HuH-7 (cell line): Measurements from ENCODE around the gene ZNF804A.
"Not testable (repeated sequence)": the region's sequence is repeated elsewhere in the genome, so short reads cannot be mapped to it uniquely, and the experiment has no call there.

Experiments
- DNase-seq: peaks from one replicate; pipeline ENCODE4 v3.0.0; 2011; ENCODE audit warnings: low spot score

The ZNF804A gene

GRCh38 chr2:184727813-184728212 is 129.5 kb downstream of the ZNF804A start:
- DNase-seq, result no peak

- DNase-seq, result no peak
These were observed 130.1 kb downstream of the ZNF804A start for GRCh38 chr2:184728411-184728810.

GRCh38 chr2:184729581-184729980 is 131.3 kb downstream of the ZNF804A start:
- no peak for DNase-seq

- no peak for DNase-seq
These were observed 132.0 kb downstream of the ZNF804A start for GRCh38 chr2:184730288-184730687.

GRCh38 chr2:184734338-184734737 is 136.0 kb downstream of the ZNF804A start:
- no peak for DNase-seq

GRCh38 chr2:184735611-184736010 is 137.3 kb downstream of the ZNF804A start:
- DNase-seq, result no peak

GRCh38 chr2:184743096-184743495 is 144.8 kb downstream of the ZNF804A start:
- no peak for DNase-seq

- DNase-seq, result no peak
These were observed 157.8 kb downstream of the ZNF804A start for GRCh38 chr2:184756161-184756560.

GRCh38 chr2:184756885-184757284 is 158.6 kb downstream of the ZNF804A start:
- no peak for DNase-seq

- not testable (repeated sequence) for DNase-seq
These were observed 161.4 kb downstream of the ZNF804A start for GRCh38 chr2:184759557-184760255.

GRCh38 chr2:184760931-184761330 is 162.6 kb downstream of the ZNF804A start:
- no peak for DNase-seq

GRCh38 chr2:184765112-184765895 is 167.0 kb downstream of the ZNF804A start:
- DNase-seq, result no peak

GRCh38 chr2:184767059-184767458 is 168.7 kb downstream of the ZNF804A start:
- no peak for DNase-seq

- DNase-seq, result no peak
These were observed 170.7 kb downstream of the ZNF804A start for GRCh38 chr2:184769023-184769422.

GRCh38 chr2:184769686-184770085 is 171.4 kb downstream of the ZNF804A start:
- no peak for DNase-seq

GRCh38 chr2:184779777-184780176 is 181.4 kb downstream of the ZNF804A start:
- no peak for DNase-seq

GRCh38 chr2:184780384-184780783 is 182.1 kb downstream of the ZNF804A start:
- DNase-seq, result no peak

- DNase-seq, result no peak
These were observed 182.6 kb downstream of the ZNF804A start for GRCh38 chr2:184780944-184781343.

GRCh38 chr2:184783576-184783975 is 185.2 kb downstream of the ZNF804A start:
- no peak for DNase-seq

GRCh38 chr2:184793176-184793575 is 194.8 kb downstream of the ZNF804A start:
- DNase-seq, result no peak

GRCh38 chr2:184799379-184799778 is 201.1 kb downstream of the ZNF804A start:
- no peak for DNase-seq

GRCh38 chr2:184814421-184814820 is 216.1 kb downstream of the ZNF804A start:
- no peak for DNase-seq

GRCh38 chr2:184815824-184816223 is 217.5 kb downstream of the ZNF804A start:
- DNase-seq, result no peak

GRCh38 chr2:184824597-184824996 is 226.3 kb downstream of the ZNF804A start:
- no peak for DNase-seq
